Esophagus squamous epithelium (tissue), 4 donors: ENCODE results near the gene LFNG.

Experiments
- POLR2A ChIP-seq, 4 donors: fragments of 450-650 bp; IDR thresholded peaks; one replicate each; pipeline ENCODE4 v1.6.1; 2017; ENCODE audit warnings: antibody characterized with exemption in 4 of 4, mild to moderate bottlenecking in 4 of 4, moderate library complexity in 3 of 4
- TF ChIP-seq, protein P1 (sequence below), 6 experiments: fragments of 450-650 bp in 4 of 6; fragments of 200-600 bp in 2 of 6; sonication (generic) in 2 of 6; IDR thresholded peaks; one replicate each; pipeline ENCODE4 v1.5.1; 2016 to 2019; ENCODE audit warnings: antibody characterized with exemption in 6 of 6, mild to moderate bottlenecking in 4 of 6, moderate library complexity in 4 of 6

DNA sequence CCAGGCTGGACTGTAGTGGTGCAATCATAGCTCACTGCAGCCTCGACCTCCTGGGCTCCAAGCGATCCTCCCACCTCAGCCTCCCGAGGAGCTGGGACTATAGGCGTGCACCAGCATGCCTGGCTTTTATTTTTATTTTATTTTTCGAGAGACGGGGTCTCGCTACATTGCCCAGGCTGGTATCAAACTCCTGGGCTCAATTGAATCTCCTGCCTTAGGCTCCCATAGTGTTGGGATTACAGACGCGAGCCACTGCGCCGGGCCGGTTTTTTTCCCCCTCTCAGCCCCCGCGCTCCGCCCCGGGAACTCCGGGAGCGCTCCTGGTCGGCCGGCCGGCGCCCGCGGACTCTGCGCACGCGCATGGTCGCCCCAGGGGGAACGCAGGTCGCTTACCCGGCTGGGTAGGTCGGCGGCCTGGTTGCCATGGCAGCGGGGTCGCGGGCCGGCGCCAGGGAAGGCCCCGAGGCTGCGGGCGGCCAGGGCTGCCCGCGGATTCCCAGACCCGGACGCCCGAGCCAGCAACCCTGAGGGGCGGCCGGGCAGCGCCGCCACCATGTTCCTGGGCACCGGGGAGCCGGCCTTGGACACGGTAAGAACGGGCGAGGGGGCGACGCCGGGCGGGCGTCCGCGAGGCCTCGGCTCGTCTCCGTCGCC is 39.2 kb downstream of the LFNG start, which contains the start of gene IQCE:
- TF ChIP-seq, protein P1, sequence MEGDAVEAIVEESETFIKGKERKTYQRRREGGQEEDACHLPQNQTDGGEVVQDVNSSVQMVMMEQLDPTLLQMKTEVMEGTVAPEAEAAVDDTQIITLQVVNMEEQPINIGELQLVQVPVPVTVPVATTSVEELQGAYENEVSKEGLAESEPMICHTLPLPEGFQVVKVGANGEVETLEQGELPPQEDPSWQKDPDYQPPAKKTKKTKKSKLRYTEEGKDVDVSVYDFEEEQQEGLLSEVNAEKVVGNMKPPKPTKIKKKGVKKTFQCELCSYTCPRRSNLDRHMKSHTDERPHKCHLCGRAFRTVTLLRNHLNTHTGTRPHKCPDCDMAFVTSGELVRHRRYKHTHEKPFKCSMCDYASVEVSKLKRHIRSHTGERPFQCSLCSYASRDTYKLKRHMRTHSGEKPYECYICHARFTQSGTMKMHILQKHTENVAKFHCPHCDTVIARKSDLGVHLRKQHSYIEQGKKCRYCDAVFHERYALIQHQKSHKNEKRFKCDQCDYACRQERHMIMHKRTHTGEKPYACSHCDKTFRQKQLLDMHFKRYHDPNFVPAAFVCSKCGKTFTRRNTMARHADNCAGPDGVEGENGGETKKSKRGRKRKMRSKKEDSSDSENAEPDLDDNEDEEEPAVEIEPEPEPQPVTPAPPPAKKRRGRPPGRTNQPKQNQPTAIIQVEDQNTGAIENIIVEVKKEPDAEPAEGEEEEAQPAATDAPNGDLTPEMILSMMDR (IDR thresholded peaks at IDR 0.05): peak in 1 of 6 experiments; percentile 33
- peak in 1 of 4 donors; percentile 25 for TF ChIP-seq POLR2A (IDR thresholded peaks at IDR 0.05)
